HPDE6-E6E7 (cell line): Measurements from ENCODE around the gene RBM17.
"Not testable (repeated sequence)": the region's sequence is repeated elsewhere in the genome, so short reads cannot be mapped to it uniquely, and the experiment has no call there.

Source experiments
- DNase-seq: peaks from one replicate; pipeline ENCODE4 v3.0.0; 2011; ENCODE audit warnings: missing footprints; ENCODE audit errors: extremely low spot score

Gene RBM17, protein sequence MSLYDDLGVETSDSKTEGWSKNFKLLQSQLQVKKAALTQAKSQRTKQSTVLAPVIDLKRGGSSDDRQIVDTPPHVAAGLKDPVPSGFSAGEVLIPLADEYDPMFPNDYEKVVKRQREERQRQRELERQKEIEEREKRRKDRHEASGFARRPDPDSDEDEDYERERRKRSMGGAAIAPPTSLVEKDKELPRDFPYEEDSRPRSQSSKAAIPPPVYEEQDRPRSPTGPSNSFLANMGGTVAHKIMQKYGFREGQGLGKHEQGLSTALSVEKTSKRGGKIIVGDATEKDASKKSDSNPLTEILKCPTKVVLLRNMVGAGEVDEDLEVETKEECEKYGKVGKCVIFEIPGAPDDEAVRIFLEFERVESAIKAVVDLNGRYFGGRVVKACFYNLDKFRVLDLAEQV

DNA sequence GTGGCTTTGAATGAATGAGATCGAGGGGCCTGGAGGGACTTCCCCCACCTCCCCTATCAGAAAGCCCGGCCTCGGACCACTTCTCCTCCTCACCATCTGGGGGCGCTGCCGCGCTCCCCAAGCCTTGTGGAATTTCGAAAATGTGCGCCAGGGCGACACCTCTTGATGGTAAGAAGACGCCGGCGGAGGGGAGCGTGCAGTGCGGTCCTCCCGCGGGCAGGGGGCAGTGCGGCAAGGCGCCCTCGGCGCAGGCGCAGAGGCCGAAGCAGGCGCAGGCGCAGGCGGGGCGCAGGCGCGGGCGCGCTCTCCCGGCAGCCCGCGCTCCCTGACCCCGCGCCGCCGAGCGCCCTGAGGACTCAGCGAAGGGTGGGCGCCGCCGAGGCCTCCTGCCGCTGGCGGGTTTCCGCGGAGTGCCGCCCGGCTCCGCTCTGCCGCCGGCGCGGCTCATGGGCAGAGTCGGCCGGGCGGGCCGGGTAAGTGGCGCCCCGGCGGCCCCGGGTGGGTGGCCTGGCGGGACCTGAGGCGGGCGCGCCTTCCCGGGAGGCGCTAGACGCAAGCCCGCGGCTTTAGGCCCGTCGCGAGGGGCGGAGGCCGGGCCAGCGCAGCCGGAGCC is at the start of gene RBM17:
TSS of gene RBM17 (plus strand) at position 314 of the 613 bp plus-strand sequence. CDS start 8,032 bp downstream, outside the sequence.
- peak; percentile 25 for DNase-seq

DNA sequence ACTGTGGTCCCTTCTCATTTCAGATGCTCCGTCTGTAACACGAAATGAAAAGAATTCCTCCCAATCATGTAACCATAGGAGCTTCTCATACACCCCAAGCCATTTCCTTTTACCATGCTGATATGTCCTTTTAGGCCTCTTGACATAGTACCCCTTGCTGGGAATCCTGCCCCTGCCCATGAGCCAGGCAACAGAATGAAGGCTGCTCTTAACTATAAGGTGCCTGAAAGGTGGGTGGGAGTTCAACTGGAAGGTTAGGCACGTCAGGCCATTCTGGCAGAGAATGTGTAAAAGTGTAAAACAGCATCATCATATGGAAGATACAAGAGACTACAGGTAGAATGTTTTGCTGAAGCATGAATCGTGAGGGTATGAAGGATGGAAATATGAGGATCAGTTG is 49.1 kb upstream of the RBM17 start:
- no peak for DNase-seq

DNA sequence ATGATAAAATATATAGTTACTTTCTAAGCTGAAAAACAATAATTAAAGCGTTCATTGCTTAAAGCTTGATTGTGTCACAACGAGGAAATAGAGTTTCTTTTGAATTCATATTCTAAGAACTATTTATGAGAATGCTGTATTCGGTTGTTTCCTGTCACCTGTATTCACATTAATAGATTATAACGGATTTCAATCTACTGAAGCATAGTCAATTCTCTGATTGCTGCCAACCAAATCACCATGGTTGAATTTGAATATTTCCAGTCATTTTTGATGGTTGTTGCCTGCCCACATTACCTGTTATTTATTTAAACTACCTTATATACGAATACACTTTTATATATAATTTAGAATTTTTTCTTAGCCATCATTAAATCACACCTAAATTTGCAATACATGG is 48.6 kb upstream of the RBM17 start:
- no peak for DNase-seq

DNA sequence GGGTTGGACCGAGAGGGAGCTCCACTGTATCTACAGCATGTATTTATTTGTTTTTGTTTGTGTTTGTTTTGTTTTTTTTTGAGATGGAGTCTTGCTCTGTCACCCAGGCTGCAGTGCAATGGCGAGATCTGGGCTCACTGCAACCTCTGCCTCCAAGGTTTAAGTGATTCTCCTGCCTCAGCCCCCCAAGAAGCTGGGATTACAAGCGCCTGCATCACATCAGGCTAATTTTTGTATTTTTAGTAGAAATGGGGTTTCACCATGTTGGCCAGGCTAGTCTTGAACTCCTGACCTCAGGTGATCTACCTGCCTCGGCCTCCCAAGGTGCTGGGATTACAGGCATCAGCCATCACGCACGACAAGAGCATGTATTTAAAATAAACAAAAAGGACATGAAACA is 45.5 kb upstream of the RBM17 start:
- DNase-seq = not testable (repeated sequence)

DNA sequence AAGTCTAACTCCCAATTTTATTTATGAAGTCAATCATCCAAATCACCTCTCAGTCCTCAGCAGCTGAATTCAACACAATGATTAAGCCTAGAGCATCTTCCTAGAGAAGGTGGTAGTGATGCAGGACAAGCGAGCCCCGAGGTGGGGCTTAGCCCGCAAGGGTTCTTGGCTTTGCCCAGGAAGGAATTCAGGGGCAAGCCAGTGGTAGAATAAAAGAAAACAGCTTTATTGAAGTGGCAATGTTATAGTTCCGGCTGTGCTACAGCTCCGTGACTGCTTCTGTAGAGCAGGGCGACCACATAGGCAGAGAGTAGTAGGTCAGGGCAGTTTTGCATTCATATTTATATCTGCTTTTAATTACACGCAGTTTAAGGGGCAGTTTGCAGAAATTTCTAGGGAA is 44.8 kb upstream of the RBM17 start:
- no peak for DNase-seq

DNA sequence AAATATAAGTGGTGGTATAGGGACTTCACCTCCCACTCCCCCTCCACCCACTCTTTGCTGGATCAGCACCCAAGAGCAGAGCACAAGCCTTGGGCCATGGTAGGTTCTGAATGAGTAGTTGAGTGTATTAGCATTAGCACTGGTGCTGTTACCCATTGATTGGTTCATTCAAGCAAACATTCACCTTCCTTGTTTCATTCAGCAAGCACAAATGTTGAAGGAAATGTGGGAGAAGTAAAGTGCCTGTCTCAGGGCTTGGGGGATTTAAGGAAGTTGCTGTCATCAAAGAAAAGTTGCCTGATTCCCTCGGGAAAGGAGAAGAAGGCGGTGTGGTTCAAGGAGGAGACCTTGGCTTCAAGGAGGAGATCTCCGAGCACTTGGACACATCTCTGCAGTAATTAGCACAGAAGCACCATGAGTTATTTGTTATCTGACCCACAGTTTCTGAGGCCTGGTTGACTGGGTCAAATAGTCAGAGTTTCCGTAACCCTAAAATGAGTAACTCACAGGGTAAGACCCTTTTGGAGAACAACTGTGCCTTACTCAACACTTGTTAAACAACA is 44.0 kb upstream of the RBM17 start:
- DNase-seq = no peak

DNA sequence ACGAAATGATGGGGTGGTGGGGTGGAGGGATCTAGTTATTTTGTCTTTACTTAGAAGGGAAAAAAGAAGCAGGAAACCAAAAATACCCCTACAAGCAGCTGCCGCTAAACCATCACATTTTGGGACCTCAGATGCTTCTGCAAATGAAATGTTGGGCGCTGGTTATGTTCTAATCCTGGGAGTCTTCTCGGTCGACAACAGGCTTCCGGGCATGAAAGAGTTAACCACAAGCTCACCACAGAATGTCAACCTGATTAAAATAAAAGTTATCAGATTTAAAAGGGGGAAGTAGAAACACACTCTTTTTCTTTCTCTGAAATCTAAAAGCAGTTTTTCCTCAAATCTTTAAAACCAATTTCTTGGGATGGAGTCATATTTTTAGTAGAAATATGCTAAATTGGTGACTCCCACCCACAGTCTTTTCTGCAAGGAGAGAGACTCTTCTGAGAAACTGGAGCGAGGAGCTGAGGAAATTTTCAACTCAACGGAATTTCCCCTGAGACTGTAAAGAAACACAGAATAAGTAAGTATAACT is 43.5 kb upstream of the RBM17 start:
- DNase-seq = no peak

DNA sequence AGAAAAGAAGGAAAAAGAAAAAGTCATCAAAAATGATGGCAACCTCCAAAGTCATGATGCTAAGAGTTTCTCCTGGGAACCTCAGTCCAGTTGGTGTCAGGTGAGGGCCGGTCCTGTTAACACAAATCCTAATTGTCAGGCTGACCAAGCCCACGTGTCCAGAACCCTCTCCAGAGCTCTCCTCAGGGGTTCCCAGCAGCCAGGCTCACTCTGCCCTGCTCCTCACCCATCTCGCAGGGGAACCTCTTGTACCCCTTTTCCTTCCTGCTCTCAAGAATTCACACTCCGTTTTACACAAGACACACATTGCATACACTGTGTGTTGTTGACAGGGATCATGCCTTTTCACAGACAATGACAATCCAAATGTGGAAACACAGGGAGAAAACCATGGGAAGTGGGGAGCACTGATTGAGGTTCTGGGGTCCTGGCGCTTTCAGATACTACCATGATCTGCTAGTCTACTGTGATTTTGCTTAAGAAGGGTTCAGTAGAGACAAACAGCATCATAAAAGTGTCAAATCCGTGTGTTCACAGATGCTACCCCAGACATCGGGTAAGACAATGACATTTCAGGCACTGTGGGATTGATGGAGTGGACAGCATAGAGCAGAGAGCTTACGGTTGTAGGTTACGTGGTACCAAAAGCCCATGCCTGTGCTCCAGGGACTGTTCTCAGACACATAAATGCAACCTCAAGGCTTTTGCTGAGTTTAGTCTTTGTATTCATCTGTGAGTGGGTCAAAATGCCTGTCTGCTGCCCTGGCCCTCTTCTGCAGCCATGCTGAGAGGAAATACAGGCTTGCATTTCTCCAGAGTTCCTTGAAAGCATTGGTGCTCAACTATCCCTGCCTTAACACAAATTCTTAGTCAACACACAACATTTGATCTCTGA is 42.7 kb upstream of the RBM17 start:
- DNase-seq = no peak

DNA sequence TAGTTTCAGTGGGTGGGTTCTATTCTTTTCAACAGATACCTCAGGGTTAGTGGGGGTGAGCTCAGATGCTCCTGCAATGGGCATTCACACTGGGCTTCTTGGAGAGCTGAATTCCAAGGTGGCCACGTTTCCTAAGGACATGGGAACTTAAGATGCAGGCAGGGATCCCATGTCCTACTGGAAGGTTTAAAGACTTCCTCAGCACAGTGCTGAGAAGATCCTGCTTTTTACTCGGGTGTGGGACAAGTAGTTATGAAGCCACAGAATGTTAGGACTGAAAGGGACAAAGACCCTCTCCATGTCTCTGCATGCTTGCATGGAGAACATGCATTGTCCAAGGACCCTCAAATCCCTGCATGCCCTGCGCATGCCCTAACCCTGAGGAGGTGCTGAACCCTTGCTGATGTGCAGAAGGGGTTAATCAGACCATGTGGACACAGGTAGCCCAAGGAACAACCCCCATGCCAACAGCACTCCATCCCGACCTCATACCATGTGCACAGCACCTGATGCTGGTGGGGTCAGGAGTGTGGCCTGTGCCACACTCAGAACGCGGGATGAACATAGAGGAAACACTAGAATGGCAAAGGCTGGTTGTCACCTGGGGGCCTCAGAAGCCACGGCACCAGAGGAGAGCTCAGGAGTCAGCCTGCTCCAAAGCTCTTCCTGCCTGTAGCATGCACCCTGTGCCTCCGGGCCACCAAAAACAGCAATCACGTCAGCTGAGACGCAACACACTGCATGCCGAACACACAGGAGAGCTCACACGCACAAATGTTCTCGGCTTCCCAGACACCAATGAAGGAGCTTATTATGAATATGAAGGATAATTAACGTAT is 41.8 kb upstream of the RBM17 start:
- DNase-seq = no peak

DNA sequence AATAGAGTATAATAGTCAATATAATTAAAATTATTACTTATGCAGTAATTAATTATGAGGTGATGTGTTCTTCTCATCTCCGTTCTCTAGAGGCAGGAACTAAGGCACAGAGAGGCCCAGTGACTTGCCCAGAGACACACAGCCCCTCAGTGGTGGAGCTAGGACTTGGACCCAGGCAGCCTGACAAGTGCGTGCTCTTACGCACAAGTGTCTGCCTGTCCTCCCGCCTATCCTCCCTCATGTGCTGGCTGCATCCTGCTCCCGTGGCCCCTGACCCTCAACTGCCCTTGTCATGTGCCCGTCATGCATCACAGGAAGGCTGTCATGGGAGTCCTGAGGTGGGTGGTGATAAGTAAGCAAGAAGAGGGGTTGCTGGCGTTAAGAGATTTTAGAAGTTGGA is 41.0 kb upstream of the RBM17 start:
- no peak for DNase-seq

DNA sequence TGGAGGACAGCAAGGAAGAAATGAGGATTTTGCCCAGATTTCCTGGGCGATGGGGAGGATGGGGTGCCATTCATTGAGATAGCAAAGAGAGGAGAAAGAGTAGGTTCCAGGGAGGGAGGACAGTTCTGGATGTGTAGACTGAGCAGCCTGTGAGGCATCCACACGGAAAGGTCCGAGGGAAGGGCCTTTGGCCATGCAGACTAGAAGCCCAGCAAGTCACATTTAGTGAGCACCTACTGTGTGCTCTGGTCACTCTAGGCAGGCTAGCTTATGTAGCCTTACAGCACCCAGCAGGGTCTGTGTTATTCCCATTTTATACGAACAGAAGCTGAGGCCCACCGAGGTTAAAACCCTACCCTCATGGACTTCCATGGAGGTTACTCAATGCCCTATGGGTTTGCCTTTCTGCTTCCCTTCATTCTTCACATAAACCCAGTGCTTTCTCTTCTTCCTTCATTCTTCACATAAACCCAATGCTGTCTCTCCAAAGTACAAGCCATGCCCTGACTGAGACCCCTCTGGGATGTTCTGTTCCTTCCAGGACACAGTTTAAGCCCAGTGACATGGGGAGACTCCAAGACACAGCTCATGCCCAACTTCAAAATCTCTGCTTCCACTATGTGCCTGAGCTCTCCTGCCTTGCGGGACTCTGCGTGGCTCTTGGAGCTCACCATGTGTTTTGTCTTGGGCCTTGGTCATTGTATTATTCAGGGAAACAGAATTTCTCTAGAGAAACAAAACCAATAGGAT is 40.4 kb upstream of the RBM17 start:
- DNase-seq = no peak

DNA sequence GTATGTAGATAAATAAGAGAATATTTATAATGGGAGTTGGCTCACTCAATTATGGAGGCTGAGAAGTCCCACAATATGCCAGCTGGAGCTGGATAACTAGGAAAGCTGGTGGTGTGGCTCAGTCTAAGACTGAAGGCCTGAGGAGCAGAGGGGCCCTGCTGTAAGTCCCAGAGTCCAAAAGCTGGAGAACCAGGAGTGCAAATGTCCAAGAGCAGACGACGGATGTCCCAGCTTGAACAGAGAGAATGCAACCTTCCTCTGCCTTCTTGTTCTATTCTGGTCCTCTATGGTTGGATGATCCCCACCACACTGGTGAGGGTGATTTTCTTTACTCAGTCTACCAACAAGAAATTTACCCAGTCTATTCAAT is 39.8 kb upstream of the RBM17 start:
- no peak for DNase-seq

DNA sequence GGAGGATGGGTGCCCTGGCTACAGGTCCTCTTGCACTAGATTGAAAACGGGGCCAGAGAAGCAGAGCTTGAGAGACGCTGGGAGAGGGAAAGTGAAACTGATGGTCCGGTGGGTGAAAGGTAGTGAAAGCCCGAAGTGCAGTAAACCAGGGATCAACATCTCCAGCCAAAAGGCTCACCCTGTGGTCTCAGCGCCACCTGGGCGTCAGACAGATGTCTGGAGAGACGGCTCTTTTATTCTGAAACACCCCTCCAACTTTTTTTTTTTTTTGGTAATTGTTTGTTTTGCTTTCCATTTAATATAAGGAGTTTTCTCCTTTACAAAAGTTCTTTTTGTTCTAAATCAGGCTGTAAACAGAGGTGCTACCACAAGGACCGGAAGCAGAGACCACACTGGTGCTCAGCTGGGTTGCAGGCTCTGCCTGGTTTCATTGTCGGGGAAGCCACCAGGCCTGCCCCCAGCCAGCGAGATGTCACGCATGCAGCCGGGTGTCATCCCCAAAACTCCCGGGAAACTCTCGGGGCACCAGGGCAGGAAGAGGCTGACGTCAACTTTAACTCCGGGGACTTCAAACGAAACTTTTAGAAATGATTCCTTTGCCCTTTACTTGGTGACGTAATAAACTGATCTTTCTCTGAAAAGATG is 37.9 kb upstream of the RBM17 start:
- peak; percentile 11 for DNase-seq

DNA sequence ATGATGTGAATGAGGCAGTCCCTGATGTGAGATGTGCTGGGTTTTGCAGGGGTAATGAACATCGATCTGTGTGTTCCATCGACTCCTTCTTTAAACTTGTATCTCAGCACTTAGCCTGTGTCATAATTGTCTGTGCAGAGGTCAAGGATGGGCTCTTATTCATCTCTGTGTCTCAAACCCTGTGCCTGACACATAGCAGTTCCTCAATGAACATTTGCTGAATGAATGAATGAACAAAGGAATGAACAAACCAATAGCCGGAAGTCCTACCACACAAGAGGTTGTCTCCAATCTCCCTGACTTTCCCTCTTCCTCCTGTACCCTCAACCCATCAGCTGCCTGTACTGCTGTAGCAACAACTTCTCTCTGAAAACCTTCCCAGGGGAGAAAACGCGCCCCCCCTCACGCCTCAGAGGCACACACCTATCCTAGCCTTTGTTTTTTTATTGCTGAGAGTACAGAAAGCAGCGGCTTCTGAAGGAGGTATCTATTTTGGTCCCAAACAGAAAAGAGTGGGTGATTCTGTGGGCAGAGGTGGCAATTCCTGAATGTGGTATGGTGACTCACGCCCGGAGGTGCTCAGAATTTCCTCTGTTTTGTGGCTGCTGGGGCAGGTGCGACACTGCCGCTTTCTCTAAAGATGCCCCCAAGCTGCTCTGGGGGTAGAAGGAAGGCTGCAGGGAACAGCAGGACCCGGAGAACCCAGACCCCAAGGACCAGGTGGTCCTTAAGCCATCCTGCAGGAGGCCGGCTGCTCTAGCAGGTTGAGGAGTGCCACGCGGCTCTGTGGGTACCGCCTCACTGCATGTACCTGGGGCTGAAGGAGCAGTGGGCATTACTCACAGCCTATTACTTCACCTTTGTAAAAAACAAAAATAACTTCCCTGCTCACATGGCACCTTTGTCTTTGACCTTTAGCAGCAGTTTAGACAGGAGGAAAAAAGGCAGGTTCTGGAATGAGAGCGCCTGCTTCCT is 36.3 kb upstream of the RBM17 start:
- DNase-seq = peak; percentile 5

DNA sequence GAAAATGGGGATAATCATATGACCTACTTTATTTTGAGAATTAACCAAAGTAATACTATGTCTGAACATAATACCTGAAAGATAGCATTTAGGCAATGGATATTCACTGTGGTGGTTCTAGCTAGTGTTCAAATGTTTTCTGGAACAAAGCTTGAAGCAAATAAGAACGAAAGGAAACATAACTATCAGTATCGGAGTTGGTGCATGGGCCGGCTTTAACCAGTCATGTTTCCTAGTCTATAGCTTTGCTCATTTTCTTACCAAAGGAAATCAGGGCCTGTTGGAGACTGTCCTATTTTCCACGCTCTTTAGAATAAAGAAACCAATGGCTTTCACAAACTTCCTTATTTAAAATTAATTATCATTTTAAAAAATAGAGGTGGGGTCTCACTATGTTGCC is 35.5 kb upstream of the RBM17 start:
- DNase-seq = no peak

DNA sequence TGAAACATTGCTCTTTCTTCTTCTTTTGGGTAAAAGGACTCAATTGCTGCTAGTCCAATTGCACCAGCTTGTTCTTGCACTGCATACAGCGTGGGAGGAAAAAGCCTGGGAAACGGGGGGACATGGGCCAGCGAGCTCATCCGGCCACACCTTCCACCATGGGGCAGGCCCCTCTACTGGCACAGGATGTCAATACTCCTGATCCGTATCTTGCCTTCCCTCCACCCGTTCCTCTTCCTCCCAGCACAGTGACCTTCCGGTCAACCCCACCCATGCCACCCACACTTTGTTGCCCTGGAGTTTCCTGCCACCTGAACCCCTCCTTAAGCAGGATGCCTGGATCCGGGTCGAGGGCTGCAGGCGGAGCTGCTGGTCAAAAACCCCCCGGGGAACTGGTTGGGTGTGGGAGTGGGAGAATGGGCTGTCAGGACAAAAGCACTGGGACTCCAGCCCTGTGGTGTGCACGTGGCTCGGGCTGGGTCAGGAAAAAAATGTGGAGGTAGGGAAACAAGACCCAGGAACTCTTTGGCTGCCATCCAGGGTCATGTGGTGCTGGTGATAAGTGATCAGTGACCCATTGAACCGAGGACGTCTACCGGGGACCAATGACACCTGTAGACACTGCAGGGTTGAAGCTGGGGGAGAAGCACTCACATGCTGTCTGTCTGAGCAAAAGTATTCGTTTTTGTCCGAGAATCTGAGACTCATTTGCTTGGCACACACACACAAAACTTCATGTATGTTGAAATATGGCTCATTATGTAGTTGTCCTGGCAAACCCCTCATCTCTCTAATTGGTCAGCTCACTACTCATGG is 34.8 kb upstream of the RBM17 start:
- no peak for DNase-seq

DNA sequence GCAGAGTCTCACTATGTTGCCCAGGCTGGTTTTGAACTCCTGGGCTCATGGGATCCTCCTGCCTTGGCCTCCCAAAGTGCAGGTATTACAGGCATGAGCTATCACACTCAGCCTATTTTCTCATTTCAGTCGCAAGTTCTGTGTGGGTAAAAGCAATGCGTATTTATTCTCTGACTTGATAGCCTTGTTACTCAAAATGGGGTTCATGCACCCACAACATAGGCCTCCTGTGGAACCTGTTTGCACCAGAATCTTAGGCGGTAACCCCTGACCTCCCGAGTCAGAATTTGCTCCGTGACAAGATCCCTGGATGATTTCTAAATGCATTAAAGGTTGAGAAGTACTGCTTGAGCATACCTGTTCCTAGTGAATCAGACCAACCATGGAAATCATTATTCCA is 34.0 kb upstream of the RBM17 start:
- DNase-seq = no peak

DNA sequence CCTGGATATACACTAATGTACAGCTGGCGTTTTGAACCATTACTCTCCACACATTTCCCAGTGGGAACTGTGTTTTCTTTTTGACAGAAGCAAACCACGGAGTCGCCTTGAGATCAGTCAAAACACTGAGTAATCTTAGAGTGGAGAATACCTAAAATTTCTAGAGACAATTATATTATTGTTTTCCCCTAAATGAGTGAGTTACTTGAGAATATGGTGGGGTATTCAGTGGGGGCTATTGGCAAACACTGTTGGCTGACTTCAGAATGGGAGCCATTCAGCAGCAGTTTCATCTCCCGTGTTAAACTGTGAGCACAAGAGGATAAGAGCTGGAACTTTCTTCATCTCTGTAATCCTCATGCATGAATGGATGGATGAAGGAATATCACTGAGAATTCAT is 32.9 kb upstream of the RBM17 start:
- DNase-seq = no peak
